Psoas muscle (tissue), 8 donors: Measurements from ENCODE around the gene MTF1. TPM values are rescaled to one million over a fixed set of nuclear protein-coding genes. Genes with fewer than 3 reads are reported as not detected.
"Not testable (repeated sequence)": the region's sequence is repeated elsewhere in the genome, so short reads cannot be mapped to it uniquely, and the experiment has no call there.

Experiments
- ATAC-seq, 4 donors: fragments of 200-7000 bp; cut with Tn5 transposase; one replicate each; pipeline ENCODE4 v1.9.1; 2020; ENCODE audit warnings: moderate library complexity in 3 of 4, mild to moderate bottlenecking in 2 of 4
- DNase-seq, 2 donors: peaks; one replicate each; pipeline ENCODE4 v3.0.0-alpha.2; 2020
- H3K27ac ChIP-seq: fragments of 200-600 bp; one replicate; pipeline ENCODE4 v1.8.0; 2022
- H3K27me3 ChIP-seq, 3 donors: fragments of 200-600 bp in 1 of 3; one replicate each; pipeline versions ENCODE4 v1.6.1 to v1.8.0; 2013 to 2022; ENCODE audit warnings: low read length in 2 of 3, mild to moderate bottlenecking in 2 of 3, moderate library complexity in 1 of 3; ENCODE audit not compliant: insufficient read depth in 3 of 3
- H3K36me3 ChIP-seq, 2 donors: fragments of 200-600 bp in 1 of 2; one replicate each; pipeline versions ENCODE4 v1.6.1 to v1.8.0; 2013 to 2022; ENCODE audit warnings: low read depth in 1 of 2, mild to moderate bottlenecking in 1 of 2, moderate library complexity in 1 of 2; ENCODE audit not compliant: insufficient read depth in 1 of 2
- H3K4me1 ChIP-seq: fragments of 200-600 bp; one replicate; pipeline ENCODE4 v1.8.0; 2022
- H3K4me3 ChIP-seq: fragments of 200-600 bp; one replicate; pipeline ENCODE4 v1.8.0; 2022; ENCODE audit warnings: mild to moderate bottlenecking
- H3K9me3 ChIP-seq: fragments of 200-600 bp; one replicate; pipeline ENCODE4 v1.8.0; 2022
- WGBS, 3 donors: extraction: QIAGEN DNeasy Blood & Tissue Kit; methylation state at CpG; one replicate each; pipeline versions ENCODE4 v1.1.6 to v1.1.7; 2013; 5-methylcytosine and 5-hydroxymethylcytosine counted together
- intact Hi-C, 2 donors: fragments of 100-400 bp; cut with DNase I; formaldehyde crosslinking; loops; one replicate each; pipeline versions ENCODE4 v1.11.0 to v1.14.2; 2022
- polyA plus RNA-seq, 3 donors: library from polyadenylated mRNA; stranded (reverse); fragments of 200-250 nt; gene quantifications; one replicate each; pipeline ENCODE4 v1.2.3, GENCODE V29; 2013
- total RNA-seq, 4 donors: library from RNA; stranded (reverse); fragmentation: NEBNext Ultra II Directional in 2 of 4; extraction: Animal tissue kit (Norgen Biotek cat#: 25700) in 2 of 4; gene quantifications; one replicate each; pipeline versions ENCODE4 v1.2.1 to v1.2.4, GENCODE V29; 2021 to 2023
- TF ChIP-seq, protein P1 (sequence below): fragments of 200-600 bp; IDR thresholded peaks from one replicate; pipeline ENCODE4 v1.8.0; 2022; ENCODE audit warnings: antibody characterized with exemption
- donor health status: healthy with polysubstance abuse.
- donor health status: DM: no; HTN: no; CAD: no; lungs with moderate emphysema.
- donor health status: Bipolar disorder and iron deficiency.
- donor health status: healthy.
- donor health status: DM: yes; HTN: yes; CAD: no.
- donor health status: DM: no; HTN: no; CAD: no.
- donor health status: DM: no; HTN: no; CAD: no.
- donor health status: DM: yes; HTN: yes; CAD: no.

MTF1 gene
- total and polyA plus RNA-seq, 7 donors: 3.1 to 20.2 (median 13.3) TPM

GRCh38 chr1:37782491-37782890 lies 76.9 kb downstream of the MTF1 start:
- no peaks in the 10 kb centered on the region for H3K36me3 ChIP-seq
- peaks cover 0 to 23% (median 0%) of the 10 kb centered on the region in 3 donors for H3K27me3 ChIP-seq
- TF ChIP-seq, protein P1, sequence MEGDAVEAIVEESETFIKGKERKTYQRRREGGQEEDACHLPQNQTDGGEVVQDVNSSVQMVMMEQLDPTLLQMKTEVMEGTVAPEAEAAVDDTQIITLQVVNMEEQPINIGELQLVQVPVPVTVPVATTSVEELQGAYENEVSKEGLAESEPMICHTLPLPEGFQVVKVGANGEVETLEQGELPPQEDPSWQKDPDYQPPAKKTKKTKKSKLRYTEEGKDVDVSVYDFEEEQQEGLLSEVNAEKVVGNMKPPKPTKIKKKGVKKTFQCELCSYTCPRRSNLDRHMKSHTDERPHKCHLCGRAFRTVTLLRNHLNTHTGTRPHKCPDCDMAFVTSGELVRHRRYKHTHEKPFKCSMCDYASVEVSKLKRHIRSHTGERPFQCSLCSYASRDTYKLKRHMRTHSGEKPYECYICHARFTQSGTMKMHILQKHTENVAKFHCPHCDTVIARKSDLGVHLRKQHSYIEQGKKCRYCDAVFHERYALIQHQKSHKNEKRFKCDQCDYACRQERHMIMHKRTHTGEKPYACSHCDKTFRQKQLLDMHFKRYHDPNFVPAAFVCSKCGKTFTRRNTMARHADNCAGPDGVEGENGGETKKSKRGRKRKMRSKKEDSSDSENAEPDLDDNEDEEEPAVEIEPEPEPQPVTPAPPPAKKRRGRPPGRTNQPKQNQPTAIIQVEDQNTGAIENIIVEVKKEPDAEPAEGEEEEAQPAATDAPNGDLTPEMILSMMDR: no peak
- no peak overlapping the region for H3K27ac ChIP-seq
- DNase-seq (no peak), ATAC-seq (no peak)
- WGBS, 3 donors: 78 to 80% (median 79%) methylated on average over 17 of the region's 17 CpGs
- no peaks in the 10 kb centered on the region for H3K9me3 ChIP-seq
- no peak overlapping the region for H3K4me3 ChIP-seq
- no peaks in the 10 kb centered on the region for H3K4me1 ChIP-seq
- intact Hi-C loops: no loop called here

DNA sequence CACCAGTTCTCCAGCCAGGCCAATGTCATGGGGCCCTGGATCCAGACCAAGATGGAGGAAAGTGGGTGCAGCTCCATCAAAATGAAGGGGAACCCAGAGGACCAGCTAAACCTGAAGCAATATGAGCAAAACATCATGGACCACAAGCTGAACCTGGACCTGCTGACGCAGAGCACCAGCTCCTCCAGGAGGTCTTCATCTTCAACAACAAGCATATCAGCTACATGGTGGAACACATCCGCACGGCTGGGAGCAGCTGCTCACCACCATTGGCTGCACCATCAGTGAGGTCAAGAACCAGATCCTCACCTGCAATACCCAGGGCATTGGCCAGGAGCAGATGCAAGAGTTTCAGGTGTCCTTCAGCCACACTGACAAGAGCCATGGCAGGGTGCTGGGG lies 80.7 kb downstream of the MTF1 start:
- H3K4me1 ChIP-seq: no peaks in the 10 kb centered on the region
- no peak overlapping the region for H3K27ac ChIP-seq
- no peak for ATAC-seq
- no peak for DNase-seq
- H3K27me3 ChIP-seq: peaks cover 0 to 9% (median 0%) of the 10 kb centered on the region in 3 donors
- no peaks in the 10 kb centered on the region for H3K36me3 ChIP-seq
- no peaks in the 10 kb centered on the region for H3K9me3 ChIP-seq
- H3K4me3 ChIP-seq: no peak overlapping the region
- 76 to 92% (median 89%) methylated on average over 3 of the region's 3 CpGs for WGBS, 3 donors
- intact Hi-C loops: no loop called here
- TF ChIP-seq, protein P1: no peak

DNA sequence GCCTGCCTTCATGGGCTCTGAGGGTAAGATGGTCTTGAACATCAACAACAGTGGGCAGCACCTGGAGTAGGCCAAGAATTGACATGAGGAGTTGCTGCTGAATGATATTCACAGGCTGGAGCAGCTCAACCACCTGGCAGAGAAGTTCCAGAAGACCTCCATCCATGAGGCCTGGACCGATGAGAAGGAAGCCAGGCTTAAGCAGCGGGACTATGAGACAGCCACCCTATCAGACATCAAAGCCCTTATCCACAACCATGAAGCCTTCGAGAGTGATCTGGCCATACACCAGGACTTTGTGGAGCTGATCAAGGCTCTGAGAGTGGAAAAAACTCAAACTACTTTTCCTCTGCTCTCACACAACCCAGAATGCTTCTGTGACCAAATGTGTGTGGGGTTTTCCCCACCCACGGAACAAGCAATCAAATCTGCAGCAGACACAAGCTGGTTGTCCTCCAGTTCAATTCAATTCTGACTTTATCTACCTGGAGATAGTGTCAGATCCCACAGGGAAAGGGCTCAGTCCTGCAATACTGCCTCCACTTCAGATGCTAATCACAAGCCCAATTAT lies 82.4 kb downstream of the MTF1 start:
- intact Hi-C loops: no loop called here
- Histone ChIP-seq H3K27me3 (no peaks in the 10 kb centered on the region), H3K9me3 (no peaks in the 10 kb centered on the region), H3K4me3 (no peak overlapping the region), H3K27ac (no peak overlapping the region), H3K4me1 (no peaks in the 10 kb centered on the region), H3K36me3 (no peaks in the 10 kb centered on the region)
- DNase-seq (no peak), ATAC-seq (no peak)
- 72 to 75% (median 73%) methylated on average over 4 of the region's 4 CpGs for WGBS, 3 donors
- TF ChIP-seq, protein P1: no peak

DNA sequence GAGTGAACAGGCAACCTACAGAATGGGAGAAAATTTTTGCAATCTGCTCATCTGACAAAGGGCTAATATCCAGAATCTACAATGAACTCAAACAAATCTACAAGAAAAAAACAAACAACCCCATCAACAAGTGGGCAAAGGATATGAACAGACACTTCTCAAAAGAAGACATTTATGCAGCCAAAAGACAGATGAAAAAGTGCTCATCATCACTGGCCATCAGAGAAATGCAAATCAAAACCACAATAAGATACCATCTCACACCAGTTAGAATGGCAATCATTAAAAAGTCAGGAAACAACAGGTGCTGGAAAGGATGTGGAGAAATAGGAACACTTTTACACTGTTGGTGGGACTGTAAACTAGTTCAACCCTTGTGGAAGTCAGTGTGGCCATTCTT lies 88.0 kb downstream of the MTF1 start:
- H3K27ac ChIP-seq, H3K4me3 ChIP-seq, intact Hi-C loops, ATAC-seq, H3K36me3 ChIP-seq, H3K4me1 ChIP-seq, DNase-seq, H3K9me3 ChIP-seq: not testable (repeated sequence)
- peaks cover 2 to 29% (median 2%) of the 10 kb centered on the region in 3 donors for H3K27me3 ChIP-seq

DNA sequence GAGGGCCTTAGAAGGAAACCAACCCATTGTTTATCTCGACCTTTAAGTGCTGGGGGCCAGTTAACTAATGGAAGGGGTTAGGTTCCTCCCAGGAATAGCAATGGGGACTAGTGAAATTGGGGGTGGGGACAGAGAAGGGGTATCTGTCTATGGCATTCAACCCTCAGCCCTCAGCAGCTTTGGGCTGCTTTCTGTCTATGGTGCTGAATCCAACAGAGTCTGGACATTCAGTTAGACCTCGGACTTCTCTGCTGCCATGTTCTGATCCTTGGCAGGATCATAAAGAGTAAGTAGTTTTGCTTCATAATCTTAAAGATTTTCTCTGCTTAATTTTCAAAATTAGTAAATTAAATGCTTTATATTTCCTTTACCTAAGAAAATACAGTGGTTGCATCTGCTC lies 91.9 kb downstream of the MTF1 start:
- Histone ChIP-seq H3K9me3 (no peaks in the 10 kb centered on the region), H3K27ac (no peak overlapping the region), H3K27me3 (peaks cover 2 to 65% (median 25%) of the 10 kb centered on the region in 3 donors), H3K4me3 (no peak overlapping the region), H3K4me1 (no peaks in the 10 kb centered on the region), H3K36me3 (no peaks in the 10 kb centered on the region)
- TF ChIP-seq, protein P1: no peak
- ATAC-seq (no peak), DNase-seq (no peak)
- intact Hi-C loops: no loop called here
- WGBS, 3 donors: 10 to 24% (median 11%) methylated on average over 2 of the region's 2 CpGs
